ENCODE results near the gene VPS11. TPM values are rescaled to one million over a fixed set of nuclear protein-coding genes. Genes with fewer than 3 reads are reported as not detected.

Gene VPS11
- total RNA-seq, 1 experiment from 2014 or later: 11.2 TPM

DNA sequence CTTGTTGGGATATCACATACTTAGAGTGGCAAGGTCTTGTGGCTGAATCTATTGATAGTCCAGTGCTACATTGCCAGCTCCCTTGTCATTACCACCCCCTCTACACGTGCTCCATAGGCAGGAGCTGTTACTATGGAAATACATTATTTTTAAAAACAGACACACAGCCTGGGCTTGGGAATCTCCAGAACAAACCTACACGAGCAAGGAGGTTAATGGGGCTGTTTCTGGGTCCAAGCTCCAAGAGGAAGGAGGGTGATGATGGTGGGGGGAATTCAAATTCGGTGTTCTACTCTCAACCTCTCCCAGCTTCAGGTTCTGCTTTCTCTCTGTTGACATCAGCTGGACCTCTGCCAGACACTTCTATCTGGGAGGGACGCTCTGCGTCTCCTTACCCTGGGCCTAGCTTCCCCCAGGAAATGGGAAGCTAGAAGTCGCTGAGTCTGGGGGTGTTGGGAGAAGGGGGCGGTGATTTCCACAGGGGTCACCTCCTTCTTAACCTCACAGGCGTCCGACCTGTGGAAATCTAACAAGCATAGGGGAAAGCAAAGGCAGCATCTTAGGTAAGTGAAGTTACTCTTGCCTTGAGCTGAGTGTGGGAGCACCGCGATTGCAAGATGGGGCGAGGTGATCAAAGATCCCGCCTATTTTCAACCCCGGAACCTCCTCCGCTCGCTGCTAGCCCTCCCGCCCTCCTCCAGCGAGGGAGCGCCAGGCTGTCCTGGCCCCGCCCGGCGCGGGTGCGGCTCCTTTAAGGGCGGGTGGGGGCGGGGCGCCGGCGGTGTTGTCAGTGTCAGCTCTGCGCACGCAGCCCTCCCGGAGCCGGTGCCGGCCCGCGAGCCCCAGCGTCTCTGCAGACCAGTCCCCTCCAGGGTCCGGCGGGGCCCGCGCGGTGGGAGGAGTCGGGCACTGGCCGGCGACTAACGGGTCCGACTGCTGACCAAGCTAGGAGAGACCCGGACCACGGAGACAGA is 39.2 kb downstream of the VPS11 start, which contains the start of gene C2CD2L:
TSS of gene C2CD2L (plus strand) at position 781 of the 974 bp plus-strand sequence. CDS start 398 bp downstream, outside the sequence.
- Histone ChIP-seq H3K36me3 (no peaks in the 10 kb centered on the region; the same call in 1 of the 2 replicates), H3K27me3 (replicated peaks) (no peaks in the 10 kb centered on the region), H3K4me3 (peak within 1 kb of the TSS; percentile 76), H3K27ac (peak within 1 kb of the TSS; percentile 41; the same call in 1 of the 2 replicates), H3K9me3 (replicated peaks) (no peaks in the 10 kb centered on the region), H3K4me1 (replicated peaks) (peaks cover 22% of the 10 kb centered on the region)
- peak; percentile 68 to 77 for DNase-seq (ENCODE audit: low read depth in 1 of 2, low spot score in 2 of 2)

DNA sequence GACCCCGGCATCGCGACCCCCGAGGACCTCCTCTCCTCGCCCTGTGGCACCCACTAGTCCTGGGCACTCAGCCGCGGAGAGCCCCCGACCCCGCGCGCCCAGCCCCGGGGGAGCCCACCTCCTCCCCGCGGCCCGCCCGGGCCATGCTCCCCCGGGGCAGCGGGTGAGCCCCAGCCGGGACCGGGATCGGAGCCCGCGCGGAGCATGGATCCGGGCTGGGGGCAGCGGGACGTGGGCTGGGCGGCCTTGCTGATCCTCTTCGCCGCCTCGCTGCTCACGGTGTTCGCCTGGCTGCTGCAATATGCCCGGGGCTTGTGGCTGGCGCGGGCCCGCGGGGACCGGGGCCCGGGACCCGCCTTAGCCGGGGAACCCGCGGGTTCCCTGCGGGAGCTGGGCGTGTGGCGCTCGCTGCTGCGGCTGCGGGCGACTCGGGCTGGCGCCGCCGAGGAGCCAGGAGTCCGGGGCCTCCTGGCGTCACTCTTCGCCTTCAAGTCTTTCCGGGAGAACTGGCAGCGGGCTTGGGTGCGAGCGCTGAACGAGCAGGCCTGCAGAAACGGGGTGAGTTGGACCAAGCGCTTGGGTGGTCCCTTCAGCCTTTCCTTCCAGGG is 40.0 kb downstream of the VPS11 start:
- Histone ChIP-seq H3K27ac (no peak overlapping the region), H3K36me3 (no peaks in the 10 kb centered on the region; the same call in 1 of the 2 replicates), H3K4me1 (replicated peaks) (peaks cover 22% of the 10 kb centered on the region), H3K9me3 (replicated peaks) (no peaks in the 10 kb centered on the region), H3K27me3 (replicated peaks) (no peaks in the 10 kb centered on the region), H3K4me3 (peak overlapping the region; percentile 76)
- DNase-seq (ENCODE audit: low read depth in 1 of 2, low spot score in 2 of 2): peak in 1 of 2 experiments; percentile 21

DNA sequence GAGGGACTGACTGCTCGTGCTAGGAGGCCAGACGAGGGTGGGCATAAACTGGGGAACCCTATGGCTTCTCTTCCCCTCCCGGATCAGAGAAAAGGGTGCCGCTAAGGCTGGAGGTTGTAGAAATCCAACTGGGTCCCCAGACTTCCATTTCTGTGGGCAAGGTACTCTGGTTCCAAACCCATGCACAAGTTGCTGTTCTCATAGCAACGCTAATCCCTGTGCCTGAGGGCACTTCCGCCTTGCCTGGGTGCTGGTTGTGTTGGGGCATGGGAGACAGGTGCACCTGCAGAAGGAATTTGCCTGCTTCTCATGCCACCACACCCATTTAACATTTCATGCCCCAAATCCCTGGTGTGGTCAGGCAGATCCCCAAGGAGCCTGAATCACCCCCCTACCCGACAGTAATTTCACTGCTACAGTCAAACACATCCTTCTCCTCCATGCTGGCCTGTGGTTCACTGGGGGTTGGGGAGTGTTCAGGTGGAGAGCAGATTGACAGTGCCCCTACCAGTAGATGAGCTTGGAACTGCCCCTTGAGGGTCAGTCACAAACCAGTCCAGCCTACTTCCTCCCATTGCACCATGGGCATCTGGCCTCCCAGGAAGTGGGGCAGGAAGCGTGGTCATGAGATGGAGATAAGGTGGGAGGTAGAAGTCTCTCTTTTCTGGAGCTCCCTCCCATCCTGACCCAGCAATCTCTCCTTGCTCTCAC is 40.7 kb downstream of the VPS11 start:
- Histone ChIP-seq H3K36me3 (no peaks in the 10 kb centered on the region; the same call in 1 of the 2 replicates), H3K4me3 (peak overlapping the region; percentile 76), H3K27ac (no peak overlapping the region), H3K27me3 (replicated peaks) (no peaks in the 10 kb centered on the region), H3K4me1 (replicated peaks) (peaks cover 16% of the 10 kb centered on the region), H3K9me3 (replicated peaks) (no peaks in the 10 kb centered on the region)
- DNase-seq (ENCODE audit: low read depth in 1 of 2, low spot score in 2 of 2): peak in 1 of 2 experiments; percentile 26

DNA sequence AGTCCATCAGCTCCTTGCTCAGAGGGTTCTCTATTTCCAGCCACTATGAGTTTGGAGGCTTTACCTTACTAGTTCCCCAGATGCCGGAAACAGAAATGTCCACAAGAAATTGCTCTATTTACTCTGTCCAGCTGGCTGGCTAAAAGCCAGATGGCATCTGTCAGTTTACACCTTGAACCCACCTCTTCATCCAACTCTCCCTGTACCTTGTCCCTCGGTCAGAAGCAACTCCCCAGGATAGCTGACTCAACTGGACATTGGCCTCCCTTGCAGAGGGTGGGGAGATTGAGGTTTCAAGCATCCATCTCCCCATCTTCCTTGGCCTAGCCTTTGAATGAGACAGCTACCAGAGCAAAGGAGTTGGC is 41.2 kb downstream of the VPS11 start:
- Histone ChIP-seq H3K4me1 (replicated peaks) (peaks cover 15% of the 10 kb centered on the region), H3K4me3 (no peak overlapping the region)

DNA sequence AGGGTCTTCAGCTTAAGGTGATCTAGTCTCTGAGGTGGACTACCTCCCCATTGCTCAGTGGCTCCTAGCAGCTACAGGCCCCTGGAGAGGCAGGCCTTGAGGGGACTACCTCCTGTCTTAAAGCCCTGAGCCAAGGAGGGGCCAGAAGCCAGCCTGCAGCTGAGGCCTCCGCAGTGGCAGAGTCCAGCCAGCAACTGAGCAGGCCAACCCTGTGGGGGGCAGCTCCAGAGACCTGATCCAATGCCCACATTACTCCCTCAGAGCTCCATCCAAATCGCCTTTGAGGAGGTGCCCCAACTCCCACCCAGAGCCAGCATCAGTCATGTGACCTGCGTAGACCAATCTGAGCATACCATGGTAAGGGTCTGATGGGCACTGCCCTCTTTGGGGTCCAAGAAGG is 42.2 kb downstream of the VPS11 start:
- Histone ChIP-seq H3K4me1 (replicated peaks) (peaks cover 15% of the 10 kb centered on the region), H3K4me3 (no peak overlapping the region), H3K9me3 (replicated peaks) (no peaks in the 10 kb centered on the region), H3K36me3 (no peaks in the 10 kb centered on the region; the same call in 1 of the 2 replicates), H3K27ac (no peak overlapping the region), H3K27me3 (replicated peaks) (no peaks in the 10 kb centered on the region)
- no peak for DNase-seq (ENCODE audit: low read depth in 1 of 2, low spot score in 2 of 2)

More for the DNA sequence above, 41.2 kb downstream of the VPS11 start:
- H3K27me3 ChIP-seq (replicated peaks): no peaks in the 10 kb centered on the region
- H3K27ac ChIP-seq: no peak overlapping the region
- H3K36me3 ChIP-seq: no peaks in the 10 kb centered on the region; the same call in 1 of the 2 replicates
- H3K9me3 ChIP-seq (replicated peaks): no peaks in the 10 kb centered on the region
- no peak for DNase-seq (ENCODE audit: low read depth in 1 of 2, low spot score in 2 of 2)

DNA sequence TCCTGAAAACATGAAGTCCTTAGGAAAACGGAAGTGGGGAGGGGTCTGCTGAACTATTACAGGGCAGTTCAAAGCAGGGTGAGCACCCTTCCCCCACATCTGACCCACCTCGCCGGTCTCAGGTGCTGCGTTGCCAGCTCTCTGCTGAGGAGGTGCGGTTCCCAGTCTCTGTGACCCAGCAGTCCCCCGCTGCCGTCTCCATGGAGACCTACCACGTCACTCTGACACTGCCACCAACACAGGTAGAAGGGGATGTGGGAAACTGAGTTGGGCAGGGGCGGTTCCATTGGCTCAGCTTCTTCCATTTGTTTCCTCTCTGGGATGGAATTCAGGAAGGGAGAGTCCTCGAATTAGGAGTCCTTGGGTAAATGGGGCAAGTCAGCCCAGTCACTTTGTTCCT is 42.8 kb downstream of the VPS11 start:
- Histone ChIP-seq H3K4me1 (replicated peaks) (peaks cover 15% of the 10 kb centered on the region), H3K27ac (no peak overlapping the region), H3K9me3 (replicated peaks) (no peaks in the 10 kb centered on the region), H3K4me3 (no peak overlapping the region), H3K27me3 (replicated peaks) (no peaks in the 10 kb centered on the region), H3K36me3 (no peaks in the 10 kb centered on the region; the same call in 1 of the 2 replicates)
- DNase-seq (ENCODE audit: low read depth in 1 of 2, low spot score in 2 of 2): no peak

DNA sequence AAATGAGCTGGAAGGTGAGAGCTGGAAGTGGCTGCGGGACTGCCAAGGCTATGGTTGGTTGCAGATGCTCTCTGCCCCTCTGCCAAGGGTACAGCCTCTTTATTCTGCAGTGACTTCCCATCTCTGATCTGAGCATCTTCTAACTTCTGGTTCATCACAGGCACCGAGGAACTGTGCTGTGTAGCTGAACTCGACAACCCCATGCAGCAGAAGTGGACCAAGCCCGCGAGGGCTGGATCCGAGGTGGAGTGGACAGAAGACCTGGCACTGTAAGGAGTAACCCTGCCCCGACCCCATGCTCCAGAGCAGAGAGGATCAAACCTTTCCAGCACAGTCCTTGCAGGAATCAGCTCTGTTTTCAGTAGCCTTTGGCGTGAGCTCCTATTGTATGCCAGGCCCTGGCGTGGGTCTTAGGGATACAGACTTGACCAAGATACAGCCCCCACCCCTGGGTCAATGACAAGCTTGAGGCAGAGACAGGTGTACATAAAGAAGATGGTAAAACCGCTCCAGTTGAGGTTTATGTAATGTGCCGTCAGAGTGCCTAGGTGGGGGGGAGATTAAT is 43.8 kb downstream of the VPS11 start:
- DNase-seq (ENCODE audit: low read depth in 1 of 2, low spot score in 2 of 2): no peak
- H3K9me3 ChIP-seq (replicated peaks): no peaks in the 10 kb centered on the region
- H3K27ac ChIP-seq: no peak overlapping the region
- peaks cover 14% of the 10 kb centered on the region for H3K4me1 ChIP-seq (replicated peaks)
- H3K4me3 ChIP-seq: no peak overlapping the region
- no peaks in the 10 kb centered on the region for H3K27me3 ChIP-seq (replicated peaks)
- H3K36me3 ChIP-seq: no peaks in the 10 kb centered on the region; the same call in 1 of the 2 replicates

DNA sequence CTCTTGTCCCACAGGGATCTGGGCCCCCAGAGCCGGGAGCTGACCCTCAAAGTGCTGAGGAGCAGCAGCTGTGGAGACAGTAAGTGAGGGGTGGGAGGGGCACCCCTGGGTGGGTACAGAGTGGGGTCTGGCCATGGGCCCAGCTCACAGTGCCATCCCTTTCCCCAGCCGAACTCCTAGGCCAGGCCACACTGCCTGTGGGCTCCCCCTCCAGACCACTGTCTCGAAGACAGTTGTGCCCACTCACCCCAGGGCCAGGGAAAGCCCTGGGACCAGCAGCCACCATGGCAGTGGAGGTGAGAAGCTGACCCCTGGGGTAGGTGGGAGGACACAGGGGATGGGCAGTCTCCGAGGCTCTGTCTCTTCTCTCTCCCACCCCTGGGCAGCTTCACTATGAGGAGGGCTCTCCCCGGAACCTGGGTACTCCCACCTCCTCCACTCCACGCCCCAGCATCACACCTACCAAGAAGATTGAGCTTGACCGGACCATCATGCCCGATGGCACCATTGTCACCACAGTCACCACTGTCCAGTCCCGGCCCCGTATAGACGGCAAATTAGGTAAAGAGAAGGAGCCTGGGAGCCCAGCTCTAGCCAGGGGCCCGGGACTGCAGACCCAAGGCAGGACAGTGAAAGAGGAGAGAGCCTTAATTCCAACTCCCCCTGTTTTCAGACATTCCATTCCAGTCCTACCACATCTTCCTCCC is 44.8 kb downstream of the VPS11 start:
- no peaks in the 10 kb centered on the region for H3K9me3 ChIP-seq (replicated peaks)
- H3K27me3 ChIP-seq (replicated peaks): no peaks in the 10 kb centered on the region
- H3K27ac ChIP-seq: no peak overlapping the region
- no peak overlapping the region for H3K4me3 ChIP-seq
- DNase-seq (ENCODE audit: low read depth in 1 of 2, low spot score in 2 of 2): no peak
- H3K36me3 ChIP-seq: no peaks in the 10 kb centered on the region; the same call in 1 of the 2 replicates
- peaks cover 9% of the 10 kb centered on the region for H3K4me1 ChIP-seq (replicated peaks)

DNA sequence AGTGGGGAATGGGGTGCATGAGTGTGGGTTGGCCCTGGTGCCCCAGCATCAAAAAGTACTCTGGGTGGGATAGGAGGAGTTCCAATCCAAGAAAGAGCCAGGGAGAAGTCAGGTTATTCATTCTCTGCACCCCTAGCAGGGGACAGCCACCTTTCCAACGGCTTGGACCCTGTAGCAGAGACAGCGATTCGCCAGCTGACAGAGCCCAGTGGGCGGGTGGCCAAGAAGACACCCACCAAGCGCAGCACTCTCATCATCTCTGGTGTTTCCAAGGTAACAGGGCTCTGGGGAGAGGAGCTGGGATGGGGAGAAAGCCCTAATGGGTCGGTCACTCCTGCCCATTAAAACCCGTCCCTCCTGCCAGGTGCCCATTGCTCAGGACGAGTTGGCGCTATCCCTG is 46.1 kb downstream of the VPS11 start:
- DNase-seq (ENCODE audit: low read depth in 1 of 2, low spot score in 2 of 2): no peak
- H3K27me3 ChIP-seq (replicated peaks): no peaks in the 10 kb centered on the region
- no peak overlapping the region for H3K27ac ChIP-seq
- no peaks in the 10 kb centered on the region for H3K9me3 ChIP-seq (replicated peaks)
- no peak overlapping the region for H3K4me3 ChIP-seq
- H3K36me3 ChIP-seq: no peaks in the 10 kb centered on the region
- no peaks in the 10 kb centered on the region for H3K4me1 ChIP-seq (replicated peaks)

DNA sequence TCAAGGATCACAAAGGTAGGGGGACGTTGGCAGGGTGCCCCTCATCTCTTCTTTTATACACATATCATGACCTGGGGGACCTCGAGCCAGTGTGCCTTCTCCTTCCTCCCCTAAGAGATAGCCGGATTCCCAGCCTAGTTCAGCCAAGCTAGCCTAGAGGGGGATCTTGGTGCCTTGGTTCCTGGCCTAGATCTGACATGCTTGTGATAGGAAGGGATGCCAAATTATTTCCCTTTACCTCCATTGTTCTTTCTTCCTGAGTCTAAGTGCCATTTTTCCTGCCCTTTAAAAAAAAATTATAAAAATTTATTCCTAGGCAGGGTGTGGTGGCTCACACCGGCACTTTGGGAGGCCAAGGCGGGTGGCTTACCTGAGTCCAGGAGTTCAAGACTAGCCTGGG is 46.7 kb downstream of the VPS11 start:
- H3K27me3 ChIP-seq (replicated peaks): no peaks in the 10 kb centered on the region
- no peaks in the 10 kb centered on the region for H3K4me1 ChIP-seq (replicated peaks)
- no peak for DNase-seq (ENCODE audit: low read depth in 1 of 2, low spot score in 2 of 2)
- no peaks in the 10 kb centered on the region for H3K36me3 ChIP-seq
- no peak overlapping the region for H3K4me3 ChIP-seq
- H3K9me3 ChIP-seq (replicated peaks): no peaks in the 10 kb centered on the region
- no peak overlapping the region for H3K27ac ChIP-seq

DNA sequence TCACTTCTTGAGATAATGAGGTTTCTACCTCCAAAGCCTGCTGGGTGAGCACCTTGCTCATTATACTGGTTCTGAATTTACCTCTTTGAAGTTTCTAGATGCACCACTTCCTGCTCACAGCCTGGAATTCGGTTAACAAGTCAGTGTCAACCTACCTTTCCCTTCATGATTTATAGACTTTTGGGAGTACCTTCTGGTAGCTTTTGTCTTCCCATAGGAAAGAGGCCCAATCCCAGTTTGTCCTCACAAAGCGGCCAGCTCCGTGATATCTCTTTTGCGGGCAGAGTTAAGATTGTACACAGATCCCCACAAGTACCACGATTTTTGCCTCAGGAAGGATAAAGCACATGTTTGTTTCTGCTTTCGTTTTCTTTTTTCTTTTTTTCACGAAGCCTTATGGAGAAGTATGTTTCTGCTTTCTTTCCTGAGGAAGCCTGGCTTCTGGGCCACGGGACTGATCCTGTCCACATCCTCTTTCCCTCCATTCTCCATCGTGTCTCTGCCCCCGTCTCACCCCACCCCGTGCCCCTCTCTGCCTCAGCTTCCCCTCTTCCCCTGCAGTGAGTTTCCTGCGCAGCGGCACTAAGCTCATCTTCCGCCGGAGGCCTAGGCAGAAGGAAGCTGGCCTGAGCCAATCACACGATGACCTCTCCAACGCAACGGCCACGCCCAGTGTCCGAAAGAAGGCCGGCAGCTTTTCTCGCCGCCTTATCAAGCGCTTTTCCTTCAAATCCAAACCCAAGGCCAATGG is 48.0 kb downstream of the VPS11 start:
- DNase-seq (ENCODE audit: low read depth in 1 of 2, low spot score in 2 of 2): no peak
- H3K4me3 ChIP-seq: no peak overlapping the region

DNA sequence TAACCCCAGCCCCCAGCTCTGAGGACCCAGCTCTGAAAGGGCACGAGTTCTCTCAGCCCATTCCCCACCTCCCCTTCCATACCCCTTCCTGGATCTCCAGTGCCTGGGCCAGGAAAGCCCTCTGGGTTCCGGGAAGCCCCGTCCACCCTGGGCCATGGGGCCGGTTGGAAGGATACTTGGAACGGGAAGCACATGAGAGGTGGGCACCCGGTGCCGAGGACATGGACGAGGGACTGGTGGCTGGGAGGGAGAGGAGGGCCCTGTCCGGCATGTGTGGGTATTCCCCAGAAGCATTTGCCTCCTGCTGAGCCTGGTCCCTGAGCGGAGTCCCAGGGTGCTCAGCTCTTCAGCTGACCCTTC is 48.6 kb downstream of the VPS11 start:
- Histone ChIP-seq H3K4me3 (no peak overlapping the region), H3K36me3 (no peaks in the 10 kb centered on the region), H3K27ac (no peak overlapping the region), H3K27me3 (replicated peaks) (no peaks in the 10 kb centered on the region), H3K9me3 (replicated peaks) (no peaks in the 10 kb centered on the region), H3K4me1 (replicated peaks) (peaks cover 7% of the 10 kb centered on the region)
- no peak for DNase-seq (ENCODE audit: low read depth in 1 of 2, low spot score in 2 of 2)

More for the DNA sequence above, 48.0 kb downstream of the VPS11 start:
- H3K27ac ChIP-seq: no peak overlapping the region
- H3K4me1 ChIP-seq (replicated peaks): peaks cover 4% of the 10 kb centered on the region
- no peaks in the 10 kb centered on the region for H3K36me3 ChIP-seq
- no peaks in the 10 kb centered on the region for H3K9me3 ChIP-seq (replicated peaks)
- no peaks in the 10 kb centered on the region for H3K27me3 ChIP-seq (replicated peaks)

All from SJSA1 (cell line).